GM12873 (cell line): ENCODE results near the gene ZNF683.
A peak's percentile ranks its signal among the peaks of the same experiment; 100 is the strongest.

ENCODE experiments used
- TF ChIP-seq, protein P1 (sequence below): IDR thresholded peaks from 2 replicates; pipeline ENCODE4 v1.5.1; 2012; ENCODE audit warnings: low read depth, mild to moderate bottlenecking, moderate library complexity, low read length, control low read depth; ENCODE audit not compliant: insufficient read depth; ENCODE audit errors: missing control alignments

Gene ZNF683

DNA sequence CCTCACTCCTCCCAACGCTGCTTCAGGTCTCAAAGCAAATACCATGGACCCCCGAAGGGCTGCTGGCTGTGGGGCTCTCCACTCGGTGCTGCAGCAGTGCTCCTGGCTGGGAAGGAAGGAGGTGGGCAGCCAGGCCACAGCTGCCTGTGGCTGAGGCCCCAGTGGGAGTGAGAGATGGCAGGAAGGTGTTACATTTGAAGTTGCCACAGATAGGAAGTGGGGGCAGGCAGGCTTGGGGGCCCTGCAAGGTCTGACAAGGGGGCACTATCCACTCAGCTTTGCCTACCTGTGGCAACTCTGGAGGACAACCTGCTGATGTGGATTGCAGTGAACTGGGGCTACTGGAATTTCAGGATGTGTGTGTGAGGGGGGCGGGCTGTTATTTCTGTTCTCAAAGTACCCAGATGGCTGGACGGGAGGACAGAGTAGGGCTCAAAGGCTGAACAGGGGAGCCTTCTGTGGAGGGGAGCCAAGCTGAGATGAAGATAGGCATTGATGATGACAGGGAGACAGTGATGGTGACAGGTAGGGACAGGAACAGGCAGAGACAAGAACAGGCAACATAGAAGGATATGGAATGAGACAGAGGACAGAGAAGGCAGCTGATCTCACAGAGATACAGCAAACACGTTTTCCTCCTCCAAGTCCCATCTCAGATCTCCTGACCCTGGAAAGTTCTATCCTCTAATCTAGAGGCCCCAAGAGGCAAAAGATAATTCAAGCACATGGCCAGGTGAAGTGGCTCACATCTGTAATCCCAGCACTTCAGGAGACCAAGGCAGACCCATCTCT is 1.8 kb downstream of the ZNF683 start:
- TF ChIP-seq, protein P1, sequence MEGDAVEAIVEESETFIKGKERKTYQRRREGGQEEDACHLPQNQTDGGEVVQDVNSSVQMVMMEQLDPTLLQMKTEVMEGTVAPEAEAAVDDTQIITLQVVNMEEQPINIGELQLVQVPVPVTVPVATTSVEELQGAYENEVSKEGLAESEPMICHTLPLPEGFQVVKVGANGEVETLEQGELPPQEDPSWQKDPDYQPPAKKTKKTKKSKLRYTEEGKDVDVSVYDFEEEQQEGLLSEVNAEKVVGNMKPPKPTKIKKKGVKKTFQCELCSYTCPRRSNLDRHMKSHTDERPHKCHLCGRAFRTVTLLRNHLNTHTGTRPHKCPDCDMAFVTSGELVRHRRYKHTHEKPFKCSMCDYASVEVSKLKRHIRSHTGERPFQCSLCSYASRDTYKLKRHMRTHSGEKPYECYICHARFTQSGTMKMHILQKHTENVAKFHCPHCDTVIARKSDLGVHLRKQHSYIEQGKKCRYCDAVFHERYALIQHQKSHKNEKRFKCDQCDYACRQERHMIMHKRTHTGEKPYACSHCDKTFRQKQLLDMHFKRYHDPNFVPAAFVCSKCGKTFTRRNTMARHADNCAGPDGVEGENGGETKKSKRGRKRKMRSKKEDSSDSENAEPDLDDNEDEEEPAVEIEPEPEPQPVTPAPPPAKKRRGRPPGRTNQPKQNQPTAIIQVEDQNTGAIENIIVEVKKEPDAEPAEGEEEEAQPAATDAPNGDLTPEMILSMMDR, result no peak

DNA sequence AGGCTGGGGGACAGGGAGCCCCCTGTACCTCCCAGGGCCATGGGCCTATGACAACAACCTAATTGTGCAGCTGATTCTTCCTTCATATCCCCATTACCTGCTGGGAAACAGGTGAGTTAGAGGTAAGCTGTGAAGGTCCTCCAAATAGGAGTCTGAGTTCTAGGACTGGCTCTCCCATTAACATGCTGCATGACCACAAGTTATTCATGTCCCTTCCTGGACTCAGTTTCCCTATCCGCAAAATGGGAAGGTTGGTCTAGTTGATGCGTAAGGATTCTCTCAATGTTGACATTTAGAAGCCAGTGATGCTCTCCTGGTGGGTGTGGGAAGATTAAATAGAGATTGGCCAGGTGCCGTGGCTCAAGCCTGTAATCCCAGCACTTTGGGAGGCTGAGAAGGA is 4.1 kb downstream of the ZNF683 start:
- TF ChIP-seq, protein P1, result no peak

DNA sequence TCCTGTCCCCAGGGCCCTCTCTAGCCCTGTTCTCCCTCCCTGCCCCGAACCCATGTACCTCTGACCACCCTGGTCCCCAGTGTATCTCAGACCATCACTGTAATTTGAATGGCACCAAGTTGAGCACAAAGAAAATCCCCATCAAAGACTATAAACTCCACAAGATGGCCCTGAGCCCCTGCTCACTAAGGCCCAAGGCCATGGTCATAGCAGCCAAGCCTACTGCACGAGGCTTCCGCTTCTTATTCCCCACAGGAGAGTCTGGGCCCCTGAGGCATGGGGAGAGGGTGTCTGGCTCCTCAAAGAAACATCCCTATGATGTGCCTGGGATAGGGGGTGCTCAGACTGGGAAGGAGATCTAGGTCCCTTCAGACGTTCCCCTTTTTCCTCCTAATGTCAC is 4.5 kb downstream of the ZNF683 start:
- TF ChIP-seq, protein P1, result no peak

DNA sequence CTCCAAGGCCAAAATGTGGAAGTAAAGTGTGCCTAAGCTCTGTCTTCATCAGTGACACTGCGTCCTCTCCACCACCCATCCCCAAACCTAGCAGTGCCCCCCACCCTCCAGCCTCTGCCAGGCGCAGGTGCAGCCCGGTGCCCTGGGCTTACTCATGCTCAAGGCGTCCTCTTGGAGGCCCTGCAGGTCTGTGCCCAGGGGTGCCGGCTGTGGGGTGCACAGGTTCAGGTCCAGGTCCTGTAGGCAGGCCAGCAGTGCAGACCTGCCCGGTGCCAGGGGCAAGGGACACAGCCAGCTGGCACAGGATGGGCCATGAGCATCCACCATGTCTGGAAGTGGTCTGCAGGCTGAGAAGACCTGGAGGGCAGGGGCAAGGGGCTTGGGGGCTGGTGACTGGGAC is 5.1 kb downstream of the ZNF683 start:
- TF ChIP-seq, protein P1, result no peak

DNA sequence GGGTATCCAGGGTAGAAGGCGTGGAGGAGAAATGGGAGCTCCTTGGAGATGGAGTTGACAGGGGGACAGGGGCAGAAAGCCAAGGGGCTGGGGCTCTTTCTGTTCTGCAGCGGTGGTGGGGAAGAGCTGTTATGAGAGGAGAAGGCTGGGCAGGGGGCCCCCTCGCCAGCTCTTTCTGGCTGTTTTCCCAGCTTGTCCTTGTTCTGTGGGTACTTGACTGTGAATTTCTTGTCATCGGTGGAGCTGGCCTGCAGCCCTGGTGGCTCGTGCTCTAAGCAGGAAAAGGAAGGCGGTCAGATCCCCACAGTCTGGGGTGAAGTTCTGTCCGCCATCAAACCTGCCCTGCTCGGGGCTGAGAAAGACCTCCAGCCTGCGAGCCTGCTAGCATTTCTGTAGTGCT is 7.6 kb downstream of the ZNF683 start:
- TF ChIP-seq, protein P1, result no peak

DNA sequence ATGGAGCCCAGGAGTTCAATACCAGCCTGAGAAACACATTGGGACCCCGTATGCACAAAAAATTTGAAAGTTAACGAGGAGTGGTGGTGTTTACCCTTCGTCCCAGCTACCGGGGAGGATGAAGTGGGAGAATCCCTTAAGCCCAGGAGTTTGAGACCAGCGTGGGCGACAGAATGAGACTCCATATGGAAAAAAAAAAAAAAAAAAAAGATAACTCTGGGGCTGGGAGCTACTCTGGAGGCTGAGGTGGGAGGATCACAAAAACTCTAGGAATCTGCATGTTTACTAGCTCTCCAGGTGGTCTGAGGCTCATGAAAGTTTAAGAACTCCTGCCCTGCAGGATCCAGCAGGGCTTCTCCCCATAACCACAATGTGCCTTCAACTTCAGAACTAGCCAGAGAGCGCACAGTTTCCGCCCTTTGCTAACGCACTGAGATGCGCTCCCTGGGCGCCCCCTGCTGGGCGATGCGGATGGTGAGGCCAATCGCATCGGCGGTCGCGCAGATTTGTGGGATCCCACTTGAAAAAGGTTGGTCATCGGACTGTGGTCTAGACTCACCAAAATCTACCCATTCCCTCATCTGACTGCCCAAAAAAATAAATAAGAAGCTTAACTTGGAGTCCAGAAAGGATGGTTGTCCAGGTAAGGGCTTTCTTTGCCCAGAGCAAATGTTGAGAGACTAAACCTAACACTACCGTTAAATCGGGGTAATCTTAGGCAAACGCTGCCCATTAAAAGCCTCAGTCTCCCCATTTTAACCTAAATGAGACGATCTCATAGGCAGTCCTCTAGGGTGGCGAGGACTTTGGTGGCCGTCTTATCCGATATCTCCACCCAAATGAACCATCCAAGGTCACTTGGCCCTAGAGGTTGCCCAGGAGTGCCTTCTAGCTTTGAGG is 8.8 kb downstream of the ZNF683 start:
- TF ChIP-seq, protein P1, result peak; percentile 99

DNA sequence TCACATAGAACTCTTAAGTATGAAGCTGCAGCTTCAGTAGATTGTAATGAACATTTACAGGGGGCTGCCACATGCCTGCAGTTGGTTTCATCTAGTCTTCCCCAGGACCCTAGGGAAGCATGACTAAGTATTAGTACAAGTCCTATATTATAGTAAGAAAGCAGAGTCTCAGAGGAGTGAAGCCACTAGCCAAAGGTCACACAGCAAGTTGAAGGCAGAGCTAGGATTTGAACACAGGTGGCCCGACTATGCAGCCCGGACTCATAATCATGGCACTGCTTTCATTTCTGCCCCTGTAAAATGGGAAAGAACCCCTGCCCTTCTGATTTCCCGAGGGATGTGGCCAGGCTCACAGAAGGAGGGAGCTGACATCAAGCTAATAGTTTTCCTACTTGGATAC is 10.2 kb downstream of the ZNF683 start:
- TF ChIP-seq, protein P1, result no peak
